Gastrocnemius medialis (tissue), 4 donors: Measurements from ENCODE around the gene DPM2. TPM values are rescaled to one million over a fixed set of nuclear protein-coding genes. Genes with fewer than 3 reads are reported as not detected.

Experiments used
- ATAC-seq, 2 donors: fragments of 150-250 bp; one replicate each; pipeline ENCODE4 v1.9.1; 2016
- DNase-seq, 2 donors: peaks; one replicate each; pipeline ENCODE4 v3.0.0-alpha.2; 2019
- H3K27ac ChIP-seq, 4 donors: fragments of 200-600 bp; sonication (generic); 1 replicate in 1 of 4; 2 replicates in 3 of 4; pipeline ENCODE4 v1.5.1; 2016 to 2018; ENCODE audit warnings: mild to moderate bottlenecking in 2 of 4, moderate library complexity in 1 of 4
- H3K27me3 ChIP-seq, 3 donors: fragments of 200-600 bp; sonication (generic) in 2 of 3; 1 replicate in 1 of 3; 2 replicates in 2 of 3; pipeline versions ENCODE4 v1.5.1 to v1.6.0; 2016 to 2019; ENCODE audit warnings: mild to moderate bottlenecking in 1 of 3, moderate library complexity in 1 of 3
- H3K36me3 ChIP-seq, 2 donors: fragments of 200-600 bp; sonication (generic) in 1 of 2; one replicate each; pipeline ENCODE4 v1.5.1; 2017 to 2018
- H3K4me1 ChIP-seq, 2 donors: fragments of 200-600 bp; sonication (generic) in 1 of 2; one replicate each; pipeline ENCODE4 v1.5.1; 2016 to 2017; ENCODE audit warnings: mild to moderate bottlenecking in 2 of 2
- H3K4me3 ChIP-seq, 4 donors: fragments of 200-600 bp; sonication (generic) in 3 of 4; 1 replicate in 1 of 4; 2 replicates in 3 of 4; pipeline ENCODE4 v1.5.1; 2016 to 2019; ENCODE audit warnings: mild to moderate bottlenecking in 2 of 4
- H3K9me3 ChIP-seq, 3 donors: fragments of 200-600 bp; sonication (generic) in 2 of 3; 1 replicate in 1 of 3; 2 replicates in 2 of 3; pipeline ENCODE4 v1.5.1; 2016 to 2019
- POLR2A ChIP-seq, 2 donors: fragments of 450-650 bp; IDR thresholded peaks; one replicate each; pipeline ENCODE4 v1.6.1; 2017; ENCODE audit warnings: antibody characterized with exemption in 2 of 2, mild to moderate bottlenecking in 2 of 2, moderate library complexity in 2 of 2
- in situ Hi-C, 4 donors: fragments of 200-750 bp; cut with MboI; loops; one replicate each; pipeline versions ENCODE4 v1.15.0 to v1.8.0; 2017; ENCODE audit warnings: low sequenced_read_pairs in 4 of 4
- intact Hi-C: fragments of 100-400 bp; cut with DNase I; formaldehyde crosslinking; loops from one replicate; pipeline ENCODE4 v1.15.1; 2023; ENCODE audit warnings: low total_unique reads
- total RNA-seq, 4 donors: library from RNA; depleted of rRNA; stranded (reverse); fragments of >200 nt; gene quantifications; one replicate each; pipeline versions ENCODE4 v1.1.0 to v1.2.3, GENCODE V29; 2016
- TF ChIP-seq, protein P1 (sequence below), 5 experiments: fragments of 450-650 bp in 3 of 5; fragments of 200-600 bp in 2 of 5; sonication (generic) in 2 of 5; IDR thresholded peaks in 4 of 5; conservative IDR thresholded peaks in 1 of 5; 1 replicate in 4 of 5; 2 replicates in 1 of 5; pipeline ENCODE4 v1.5.1; 2016 to 2019; ENCODE audit warnings: antibody characterized with exemption in 5 of 5, mild to moderate bottlenecking in 3 of 5, moderate library complexity in 3 of 5

DPM2 gene
- total RNA-seq, 4 donors from 2014 or later, result 4.7 to 10.4 (median 5.9) TPM

DNA sequence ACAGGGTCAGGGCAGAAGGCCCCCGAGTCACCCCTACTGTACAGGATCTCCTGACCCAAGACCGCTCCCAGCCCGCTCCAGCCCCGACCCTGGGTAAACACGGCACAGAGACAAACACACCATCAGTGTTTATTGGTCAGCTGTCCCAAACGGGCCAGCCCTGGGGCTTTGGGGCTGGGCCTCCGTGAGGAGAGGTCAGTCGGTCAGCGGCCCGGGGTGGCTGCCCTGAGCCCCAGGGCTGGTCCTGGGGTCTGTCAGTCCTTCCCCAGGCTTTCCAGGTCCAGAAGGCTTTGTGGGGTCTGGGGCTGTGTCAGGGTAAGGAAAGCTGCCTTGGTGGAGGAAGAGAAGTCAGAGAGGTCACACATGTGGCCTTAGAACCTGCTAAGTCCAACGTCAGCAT is 2.7 kb downstream of the DPM2 start:
- in situ Hi-C loops (loop anchor here in 1 of 4 donors (10.0 kb wide), 1 partner anchor 100 kb away; no protein-coding TSS in a partner anchor), intact Hi-C loops (no loop called here)
- peaks cover 0 to 12% (median 5%) of the 10 kb centered on the region in 3 donors for H3K27me3 ChIP-seq
- peaks cover 0 to 5% of the 10 kb centered on the region in 2 donors for H3K36me3 ChIP-seq
- H3K27ac ChIP-seq, result no peak overlapping the region
- no peak for ATAC-seq
- no peak for DNase-seq
- TF ChIP-seq POLR2A (IDR thresholded peaks at IDR 0.05), result no peak
- TF ChIP-seq, protein P1, sequence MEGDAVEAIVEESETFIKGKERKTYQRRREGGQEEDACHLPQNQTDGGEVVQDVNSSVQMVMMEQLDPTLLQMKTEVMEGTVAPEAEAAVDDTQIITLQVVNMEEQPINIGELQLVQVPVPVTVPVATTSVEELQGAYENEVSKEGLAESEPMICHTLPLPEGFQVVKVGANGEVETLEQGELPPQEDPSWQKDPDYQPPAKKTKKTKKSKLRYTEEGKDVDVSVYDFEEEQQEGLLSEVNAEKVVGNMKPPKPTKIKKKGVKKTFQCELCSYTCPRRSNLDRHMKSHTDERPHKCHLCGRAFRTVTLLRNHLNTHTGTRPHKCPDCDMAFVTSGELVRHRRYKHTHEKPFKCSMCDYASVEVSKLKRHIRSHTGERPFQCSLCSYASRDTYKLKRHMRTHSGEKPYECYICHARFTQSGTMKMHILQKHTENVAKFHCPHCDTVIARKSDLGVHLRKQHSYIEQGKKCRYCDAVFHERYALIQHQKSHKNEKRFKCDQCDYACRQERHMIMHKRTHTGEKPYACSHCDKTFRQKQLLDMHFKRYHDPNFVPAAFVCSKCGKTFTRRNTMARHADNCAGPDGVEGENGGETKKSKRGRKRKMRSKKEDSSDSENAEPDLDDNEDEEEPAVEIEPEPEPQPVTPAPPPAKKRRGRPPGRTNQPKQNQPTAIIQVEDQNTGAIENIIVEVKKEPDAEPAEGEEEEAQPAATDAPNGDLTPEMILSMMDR (IDR thresholded peaks at IDR 0.05 in 4 of 5, conservative IDR thresholded peaks at IDR 0.05 in 1 of 5), result no peak
- no peak overlapping the region for H3K4me3 ChIP-seq
- no peaks in the 10 kb centered on the region for H3K9me3 ChIP-seq
- H3K4me1 ChIP-seq, result peaks cover 33 to 38% of the 10 kb centered on the region in 2 donors

DNA sequence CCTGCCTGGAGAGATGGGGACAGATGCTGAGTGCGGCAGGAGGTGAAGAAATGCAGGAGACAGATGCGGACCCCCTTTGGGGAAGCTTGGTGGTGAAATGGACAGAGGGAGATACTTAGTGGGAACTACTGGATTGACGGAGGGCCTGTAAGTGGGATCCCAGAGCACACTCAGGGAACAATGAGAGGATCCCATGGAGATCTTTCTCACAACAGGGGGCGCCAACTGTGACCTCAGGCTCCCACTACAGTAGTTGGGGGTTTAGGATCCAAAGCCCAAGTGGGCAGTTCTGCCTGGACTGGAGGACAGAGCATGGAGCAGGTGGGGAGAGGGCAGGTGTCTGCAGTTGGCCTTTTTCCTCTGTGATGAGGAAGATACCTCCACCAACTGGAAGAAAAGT is 3.4 kb downstream of the DPM2 start:
- H3K4me1 ChIP-seq, result peaks cover 33 to 35% of the 10 kb centered on the region in 2 donors
- no peak for TF ChIP-seq POLR2A (IDR thresholded peaks at IDR 0.05)
- TF ChIP-seq, protein P1 (IDR thresholded peaks at IDR 0.05 in 4 of 5, conservative IDR thresholded peaks at IDR 0.05 in 1 of 5), result no peak

DNA sequence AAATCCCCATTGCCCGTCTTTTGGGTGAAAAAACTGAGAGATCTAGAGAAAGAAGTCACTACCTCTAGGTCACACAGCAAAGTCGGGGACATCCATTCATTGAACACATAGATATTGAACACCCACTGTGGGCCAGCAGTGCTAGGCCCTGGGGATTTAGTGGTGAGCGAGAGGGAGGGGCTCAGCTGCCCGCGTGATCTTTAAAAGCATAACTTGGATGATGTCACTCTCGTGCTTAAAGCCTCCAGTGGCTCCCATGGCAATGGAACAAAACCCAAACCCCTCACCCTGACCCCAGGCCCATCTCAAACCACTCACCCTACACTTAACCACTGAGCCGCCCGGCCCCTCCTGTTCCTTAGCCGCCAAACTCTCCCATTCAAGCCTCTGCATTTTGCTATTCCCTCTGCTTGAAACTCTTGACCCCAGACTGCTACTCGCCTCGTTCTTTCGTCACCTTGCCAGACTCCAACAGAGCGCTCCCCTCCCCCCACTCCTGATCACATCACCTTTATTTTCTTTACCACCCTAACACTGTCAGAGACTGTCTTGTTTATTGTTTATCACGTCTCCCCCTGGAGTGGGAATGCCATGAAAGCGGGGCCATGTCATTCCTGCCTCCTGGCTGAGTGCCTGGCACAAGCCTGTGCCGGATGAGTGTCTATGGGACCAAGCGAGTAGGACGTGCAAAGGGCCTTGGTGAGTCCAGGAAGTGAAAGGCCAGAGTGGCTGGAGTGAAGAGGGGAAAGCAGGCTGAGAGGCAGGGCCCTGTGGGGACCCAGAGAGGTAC is 6.4 kb downstream of the DPM2 start:
- ATAC-seq, result no peak
- in situ Hi-C loops (loop anchor here in 1 of 4 donors (10.0 kb wide), 1 partner anchor 104 kb away; no protein-coding TSS in a partner anchor), intact Hi-C loops (no loop called here)

More for the DNA sequence above, 3.4 kb downstream of the DPM2 start:
- Histone ChIP-seq H3K27ac (no peak overlapping the region), H3K4me3 (no peak overlapping the region), H3K9me3 (no peaks in the 10 kb centered on the region), H3K36me3 (peaks cover 0 to 5% of the 10 kb centered on the region in 2 donors), H3K27me3 (peaks cover 6 to 19% (median 13%) of the 10 kb centered on the region in 3 donors)
- in situ Hi-C loops, result loop anchor here in 1 of 4 donors (10.0 kb wide), 1 partner anchor 101 kb away; no protein-coding TSS in a partner anchor
- intact Hi-C loops, result no loop called here
- ATAC-seq (no peak), DNase-seq (no peak)

DNA sequence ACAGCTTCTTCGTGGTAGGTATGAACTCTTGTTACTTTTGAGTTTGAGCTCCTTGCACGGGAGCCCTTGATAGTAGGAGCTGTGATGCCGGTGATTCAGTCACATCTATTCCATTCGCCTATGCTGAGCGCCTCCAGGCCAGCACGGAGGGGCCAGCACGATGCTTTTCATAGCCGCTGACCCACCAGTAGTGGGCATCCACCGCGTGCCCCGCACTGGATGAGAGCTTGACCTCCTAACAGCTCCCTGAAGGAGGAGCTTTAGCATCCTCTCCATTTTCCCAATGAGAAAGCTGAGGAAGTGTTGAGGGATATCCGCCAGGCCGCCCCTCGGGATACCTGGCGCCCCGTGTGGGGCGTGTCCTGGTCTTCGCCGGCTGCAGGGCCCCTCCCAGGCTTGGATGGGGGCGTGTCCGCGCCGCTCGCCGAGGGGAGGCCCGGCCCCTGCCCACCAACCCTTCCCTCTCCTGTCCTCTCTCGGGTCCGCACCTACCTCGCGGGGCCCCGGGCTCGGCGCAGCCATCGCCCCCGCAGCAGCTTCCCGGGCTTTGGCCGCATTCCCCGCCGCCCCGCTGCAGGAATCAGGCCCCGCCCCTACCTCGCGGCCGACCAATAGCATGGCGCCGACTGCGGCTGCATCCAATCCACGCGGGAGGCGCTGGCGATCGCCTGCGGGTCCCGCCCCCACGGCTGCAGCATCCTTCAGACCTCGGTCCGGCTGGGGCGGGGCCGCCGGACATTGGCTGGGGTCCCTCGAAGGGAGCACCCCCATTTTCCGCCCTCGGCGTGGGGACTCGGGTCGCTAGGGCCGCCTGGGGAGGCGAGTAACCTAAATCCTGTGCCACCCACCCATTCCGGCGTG is 7.2 kb downstream of the DPM2 start, which contains the start of gene PIP5KL1:
PIP5KL1 (minus strand) TSS at position 547 of the 861 bp plus-strand sequence; CDS start at position 522, 25 bp downstream.
- ATAC-seq, result peak; percentile 72 to 77
- Histone ChIP-seq H3K9me3 (no peaks in the 10 kb centered on the region), H3K36me3 (no peaks in the 10 kb centered on the region), H3K27me3 (peaks cover 29 to 51% (median 41%) of the 10 kb centered on the region in 3 donors), H3K4me3 (peak within 1 kb of the TSS; percentile 44 to 62 (median 56)), H3K27ac (no peak within 1 kb of the TSS), H3K4me1 (peaks cover 12 to 18% of the 10 kb centered on the region in 2 donors)
- in situ Hi-C loops (loop anchor here in 1 of 4 donors (10.0 kb wide), 1 partner anchor 104 kb away; no protein-coding TSS in a partner anchor), intact Hi-C loops (no loop called here)
- TF ChIP-seq POLR2A (IDR thresholded peaks at IDR 0.05), result no peak
- TF ChIP-seq, protein P1 (IDR thresholded peaks at IDR 0.05 in 4 of 5, conservative IDR thresholded peaks at IDR 0.05 in 1 of 5), result no peak
- DNase-seq, result peak; percentile 53 to 58

More for the DNA sequence above, 6.4 kb downstream of the DPM2 start:
- TF ChIP-seq POLR2A (IDR thresholded peaks at IDR 0.05), result no peak
- TF ChIP-seq, protein P1 (IDR thresholded peaks at IDR 0.05 in 4 of 5, conservative IDR thresholded peaks at IDR 0.05 in 1 of 5), result no peak
- Histone ChIP-seq H3K9me3 (no peaks in the 10 kb centered on the region), H3K27me3 (peaks cover 26 to 47% (median 40%) of the 10 kb centered on the region in 3 donors), H3K4me3 (peak overlapping the region; percentile 44 to 62 (median 56)), H3K4me1 (peaks cover 16 to 26% of the 10 kb centered on the region in 2 donors), H3K36me3 (peaks cover 0 to 4% of the 10 kb centered on the region in 2 donors), H3K27ac (no peak overlapping the region)
- DNase-seq, result no peak
